OCI-LY1 (cell line): ENCODE data around the gene GBE1.

Experiments used
- EZH2 ChIP-seq: fragments of 200-600 bp; sonication (generic), shearing (Covaris generic); IDR thresholded peaks from 2 replicates; pipeline ENCODE4 v1.8.0; 2017; ENCODE audit warnings: borderline replicate concordance, mixed run types, mild to moderate bottlenecking, antibody characterized with exemption, low read length, moderate library complexity, mixed read lengths
- TF ChIP-seq, protein P1 (sequence below): fragments of 200-600 bp; sonication (generic), shearing (Covaris generic); IDR thresholded peaks from 2 replicates; pipeline ENCODE4 v1.5.1; 2017; ENCODE audit warnings: mild to moderate bottlenecking, antibody characterized with exemption, low read length, moderate library complexity, mixed read lengths

DNA sequence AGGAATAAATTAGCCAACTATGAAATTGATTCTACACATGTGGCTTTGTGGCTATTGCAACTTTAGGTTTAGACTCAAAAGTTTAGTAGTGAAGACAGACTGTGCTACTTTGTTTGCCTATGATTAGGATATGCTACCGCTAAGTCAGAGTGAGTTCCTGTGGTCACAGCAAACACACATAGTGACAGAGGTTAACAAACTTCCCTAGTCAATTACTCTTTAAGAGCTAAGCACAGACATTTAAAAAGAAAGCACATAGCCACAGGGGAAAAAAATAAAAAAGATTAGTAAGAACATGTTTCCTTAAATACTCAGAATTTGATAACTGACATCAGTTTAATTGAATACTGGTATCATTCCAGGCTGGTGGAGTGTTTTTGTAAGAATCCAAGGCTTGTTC lies 207.1 kb downstream of the GBE1 start:
- TF ChIP-seq, protein P1, sequence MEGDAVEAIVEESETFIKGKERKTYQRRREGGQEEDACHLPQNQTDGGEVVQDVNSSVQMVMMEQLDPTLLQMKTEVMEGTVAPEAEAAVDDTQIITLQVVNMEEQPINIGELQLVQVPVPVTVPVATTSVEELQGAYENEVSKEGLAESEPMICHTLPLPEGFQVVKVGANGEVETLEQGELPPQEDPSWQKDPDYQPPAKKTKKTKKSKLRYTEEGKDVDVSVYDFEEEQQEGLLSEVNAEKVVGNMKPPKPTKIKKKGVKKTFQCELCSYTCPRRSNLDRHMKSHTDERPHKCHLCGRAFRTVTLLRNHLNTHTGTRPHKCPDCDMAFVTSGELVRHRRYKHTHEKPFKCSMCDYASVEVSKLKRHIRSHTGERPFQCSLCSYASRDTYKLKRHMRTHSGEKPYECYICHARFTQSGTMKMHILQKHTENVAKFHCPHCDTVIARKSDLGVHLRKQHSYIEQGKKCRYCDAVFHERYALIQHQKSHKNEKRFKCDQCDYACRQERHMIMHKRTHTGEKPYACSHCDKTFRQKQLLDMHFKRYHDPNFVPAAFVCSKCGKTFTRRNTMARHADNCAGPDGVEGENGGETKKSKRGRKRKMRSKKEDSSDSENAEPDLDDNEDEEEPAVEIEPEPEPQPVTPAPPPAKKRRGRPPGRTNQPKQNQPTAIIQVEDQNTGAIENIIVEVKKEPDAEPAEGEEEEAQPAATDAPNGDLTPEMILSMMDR, result no peak
- TF ChIP-seq EZH2, result no peak
